Endothelial cell of umbilical vein (primary cell): Measurements from ENCODE around the gene ARHGAP22. TPM values are rescaled to one million over a fixed set of nuclear protein-coding genes. Genes with fewer than 3 reads are reported as not detected.
A peak's percentile ranks its signal among the peaks of the same experiment; 100 is the strongest.

Experiments used
- BruUV-seq: library from RNA; stranded (reverse); fragments of 400-500 nt; replicated peaks from 2 replicates; lab custom pipeline; 2021; lab: Mats Ljungman, UMichigan
- CTCF ChIA-PET: fragments of 300-600, 350-600 bp; sonication (Branson Sonifier 250); formaldehyde crosslinking; loops from one replicate; lab custom pipeline; 2021; ENCODE audit warnings: antibody characterized with exemption, inconsistent platforms; lab: Charles Lee
- POLR2A ChIA-PET: fragments of 300-600, 350-600 bp; sonication (Branson Sonifier 250); formaldehyde crosslinking; loops from one replicate; lab custom pipeline; 2021; ENCODE audit warnings: antibody characterized with exemption, inconsistent platforms; lab: Charles Lee
- DNase-seq: peaks from one replicate; pipeline ENCODE4 v3.0.0-alpha.2; 2011; ENCODE audit warnings: low read depth, low spot score
- FAIRE-seq: peaks from 2 replicates; lab custom pipeline; 2011; peaks lifted over from hg19 to GRCh38; lab: Jason Lieb, UNC
- H2AFZ ChIP-seq: 2 replicates; pipeline ENCODE4 v1.6.0; 2012; ENCODE audit warnings: low read depth, low read length, control low read depth, inconsistent platforms
- H3K27ac ChIP-seq: 2 replicates; pipeline ENCODE4 v1.5.1; 2011; ENCODE audit warnings: low read depth, mild to moderate bottlenecking, control low read depth, low read length, moderate library complexity; ENCODE audit not compliant: insufficient read depth
- H3K27me3 ChIP-seq, 2 experiments: 2 replicates each; pipeline versions ENCODE4 v1.6.0 to v1.6.1; 2011; ENCODE audit warnings: low read length in 2 of 2, mixed read lengths in 1 of 2; ENCODE audit not compliant: control insufficient read depth in 2 of 2, insufficient read depth in 2 of 2
- H3K36me3 ChIP-seq, 2 experiments: 2 replicates in 1 of 2; 3 replicates in 1 of 2; pipeline ENCODE4 v1.5.1; 2011; ENCODE audit warnings: low read length in 2 of 2, mild to moderate bottlenecking in 1 of 2, moderate library complexity in 1 of 2; ENCODE audit not compliant: control insufficient read depth in 2 of 2, insufficient read depth in 2 of 2; ENCODE audit errors: extremely low read depth in 1 of 2
- H3K4me1 ChIP-seq: 3 replicates; pipeline ENCODE4 v1.5.1; 2011; ENCODE audit warnings: mild to moderate bottlenecking, low read length; ENCODE audit not compliant: control insufficient read depth, insufficient read depth; ENCODE audit errors: extremely low read depth
- H3K4me2 ChIP-seq: 2 replicates; pipeline ENCODE4 v1.6.1; 2011; ENCODE audit warnings: low read length, control low read depth, mixed read lengths; ENCODE audit not compliant: insufficient read depth
- H3K4me3 ChIP-seq, 3 experiments: fragments of 200-600 bp in 1 of 3; sonication (generic), shearing (Covaris generic) in 1 of 3; replicated peaks in 1 of 3; 2 replicates each; pipeline ENCODE4 v1.5.1; 2011 to 2016; ENCODE audit warnings: control low read depth in 3 of 3, low read length in 3 of 3, mild to moderate bottlenecking in 2 of 3, inconsistent platforms in 1 of 3, low read depth in 1 of 3, moderate library complexity in 1 of 3; ENCODE audit not compliant: insufficient read depth in 1 of 3
- H3K79me2 ChIP-seq: 2 replicates; pipeline ENCODE4 v1.6.0; 2012; ENCODE audit warnings: low read length, inconsistent platforms; ENCODE audit not compliant: control insufficient read depth, insufficient read depth
- H3K9ac ChIP-seq: replicated peaks from 2 replicates; pipeline ENCODE3; 2011; ENCODE audit warnings: low read length, control low read depth; ENCODE audit not compliant: insufficient read depth; ENCODE audit errors: extremely low read depth
- H3K9me1 ChIP-seq: replicated peaks from 3 replicates; pipeline ENCODE4 v1.6.0; 2011; ENCODE audit warnings: mild to moderate bottlenecking, low read length; ENCODE audit not compliant: control insufficient read depth, insufficient read depth; ENCODE audit errors: extremely low read depth
- H3K9me3 ChIP-seq: replicated peaks from 2 replicates; pipeline ENCODE4 v1.5.1; 2012; ENCODE audit warnings: low read length, inconsistent platforms; ENCODE audit not compliant: control insufficient read depth, insufficient read depth
- H4K20me1 ChIP-seq: replicated peaks from 2 replicates; pipeline ENCODE3; 2011; ENCODE audit warnings: mild to moderate bottlenecking, low read length; ENCODE audit not compliant: control insufficient read depth, insufficient read depth; ENCODE audit errors: extremely low read depth
- CTCF ChIP-seq, 2 donors: IDR thresholded peaks; 1 replicate in 1 of 2; 2 replicates in 1 of 2; pipeline ENCODE4 v1.5.1; 2011; ENCODE audit warnings: low read length in 2 of 2, mild to moderate bottlenecking in 2 of 2, moderate library complexity in 2 of 2, control low read depth in 1 of 2, inconsistent platforms in 1 of 2, low read depth in 1 of 2; ENCODE audit not compliant: insufficient read depth in 1 of 2; ENCODE audit errors: extremely low read depth in 1 of 2
- EZH2 ChIP-seq: IDR thresholded peaks from 2 replicates; pipeline ENCODE4 v1.6.1; 2012; ENCODE audit warnings: borderline replicate concordance, low read depth, mild to moderate bottlenecking, moderate library complexity, low read length, inconsistent platforms; ENCODE audit not compliant: severe bottlenecking
- MAX ChIP-seq: IDR thresholded peaks from 2 replicates; pipeline ENCODE4 v1.6.1; 2011; ENCODE audit not compliant: insufficient read depth, insufficient read length
- POLR2AphosphoS5 ChIP-seq: IDR thresholded peaks from 2 replicates; pipeline ENCODE4 v1.6.1; 2012; ENCODE audit warnings: low read depth, mild to moderate bottlenecking, control low read depth, low read length, moderate library complexity; ENCODE audit not compliant: insufficient read depth
- dilution Hi-C: fragments of 300-500 bp; cut with MboI; formaldehyde crosslinking; loops from one replicate; pipeline ENCODE4 v1.15.0; 2019; ENCODE audit warnings: low sequenced_read_pairs; ENCODE audit not compliant: extremely low pct_ligation_motif_present
- intact Hi-C: fragments of 100-400 bp; cut with micrococcal nuclease; formaldehyde crosslinking; loops from one replicate; pipeline ENCODE4 v1.10.0; 2022
- polyA plus RNA-seq, 4 experiments: library from polyadenylated mRNA; depleted of rRNA in 3 of 4; stranded (reverse) in 3 of 4; unstranded in 1 of 4; fragments of >200 nt; gene quantifications; 2 replicates each; pipeline versions ENCODE4 v1.2.1 to v1.2.3, GENCODE V29; 2011 to 2012; ENCODE audit warnings: missing spikeins in 1 of 4
- total RNA-seq: library from RNA; stranded (reverse); gene quantifications from 2 replicates; pipeline ENCODE4 v1.2.3, GENCODE V29; 2021

ARHGAP22 gene
- total and polyA plus RNA-seq, 2 donors (not counting 3 experiments of a cell fraction or from before 2014, with no cell fraction given), result 8.6 to 50.3 TPM

- CTCF ChIA-PET, result interaction anchor here (1.0 to 3.7 kb wide), 6 partner anchors 14 to 160 kb away, joined by 3 to 47 read pairs (median 6); no protein-coding TSS in a partner anchor
- H3K9ac ChIP-seq, result no peak overlapping the region
- intact Hi-C loops, result loop anchor here (1.0 to 5.0 kb wide), 2 partner anchors 160 to 216 kb away; partner anchors contain the start of gene MAPK8
These were observed 81.6 kb downstream of the ARHGAP22 start for GRCh38 chr10:48523212-48523819.

More at GRCh38 chr10:48523212-48523819, 81.6 kb downstream of the ARHGAP22 start:
- Histone ChIP-seq H3K9me3 (no peaks in the 10 kb centered on the region), H4K20me1 (no peaks in the 10 kb centered on the region), H2AFZ (no peak overlapping the region), H3K27me3 (no peaks in the 10 kb centered on the region), H3K79me2 (peaks cover 60% of the 10 kb centered on the region), H3K36me3 (no peaks in the 10 kb centered on the region), H3K9me1 (no peaks in the 10 kb centered on the region), H3K4me1 (peaks cover 33% of the 10 kb centered on the region), H3K27ac (no peak overlapping the region), H3K4me3 (peak overlapping the region in 2 of 3 experiments; percentile 30 to 54), H3K4me2 (peak overlapping the region; percentile 67)
- POLR2A ChIA-PET, result no interaction called here
- dilution Hi-C loops, result no loop called here
- no peak for TF ChIP-seq MAX
- TF ChIP-seq POLR2AphosphoS5, result peak; percentile 46
- peak; percentile 24 for TF ChIP-seq EZH2
- no peak for TF ChIP-seq CTCF (IDR thresholded peaks at IDR 0.05; ENCODE audit: extremely low read depth in 1 of 2, insufficient read depth in 1 of 2, low read depth in 1 of 2, low read length in 2 of 2)
- DNase-seq (peak; percentile 44), FAIRE-seq (peak; percentile 44)
- no TSS peak for BruUV-seq
